Right cardiac atrium (tissue), 5 donors: ENCODE results near the gene SLC17A1. TPM values are rescaled to one million over a fixed set of nuclear protein-coding genes. Genes with fewer than 3 reads are reported as not detected.

Experiments used
- ATAC-seq, 2 donors: fragments of 200-7000 bp; cut with Tn5 transposase; one replicate each; pipeline versions ENCODE4 v1.8.0 to v1.9.1; 2020; ENCODE audit warnings: moderate library complexity in 2 of 2, mild to moderate bottlenecking in 1 of 2
- DNase-seq, 3 donors: peaks; one replicate each; pipeline ENCODE4 v3.0.0-alpha.2; 2020
- H3K27ac ChIP-seq: one replicate; pipeline ENCODE4 v1.5.1; 2013; ENCODE audit warnings: mild to moderate bottlenecking, low read length, control low read depth, moderate library complexity
- H3K27me3 ChIP-seq: one replicate; pipeline ENCODE4 v1.6.1; 2013; ENCODE audit not compliant: control insufficient read depth, insufficient read depth
- H3K4me1 ChIP-seq: one replicate; pipeline ENCODE4 v1.6.1; 2013; ENCODE audit warnings: low read length; ENCODE audit not compliant: control insufficient read depth, insufficient read depth
- H3K4me3 ChIP-seq: one replicate; pipeline ENCODE4 v1.5.1; 2013; ENCODE audit warnings: low read length, control low read depth
- H3K9me3 ChIP-seq: one replicate; pipeline ENCODE4 v1.6.1; 2013; ENCODE audit warnings: low read length; ENCODE audit not compliant: control insufficient read depth
- WGBS: extraction: QIAGEN DNeasy Blood & Tissue Kit; methylation state at CpG from one replicate; pipeline ENCODE4 v1.1.7; 2013; 5-methylcytosine and 5-hydroxymethylcytosine counted together
- intact Hi-C, 4 donors: fragments of 100-400 bp; cut with DNase I; formaldehyde crosslinking; loops; one replicate each; pipeline versions ENCODE4 v1.11.0 to v1.14.0; 2022 to 2023
- polyA plus RNA-seq: library from polyadenylated mRNA; stranded (reverse); fragments of 200-250 nt; gene quantifications from one replicate; pipeline ENCODE4 v1.2.3, GENCODE V29; 2013
- total RNA-seq, 4 donors: library from RNA; stranded (reverse); fragmentation: NEBNext Ultra II Directional; extraction: Animal tissue kit (Norgen Biotek cat#: 25700); gene quantifications; one replicate each; pipeline ENCODE4 v1.2.1, GENCODE V29; 2021
- donor health status: healthy with polysubstance abuse.
- donor health status: DM: no; HTN: yes; CAD: no.
- donor health status: DM: no; HTN: no; CAD: no.
- donor health status: DM: no; HTN: yes; CAD: no; lungs with severe emphysema.
- donor health status: DM: yes; HTN: yes; CAD: no.

SLC17A1 gene
- total and polyA plus RNA-seq, 5 donors = not detected

- H3K4me1 ChIP-seq = no peaks in the 10 kb centered on the region
- H3K27me3 ChIP-seq = no peaks in the 10 kb centered on the region
- intact Hi-C loops = no loop called here
- no peaks in the 10 kb centered on the region for H3K9me3 ChIP-seq
- H3K27ac ChIP-seq = no peak overlapping the region
- ATAC-seq = no peak
- H3K4me3 ChIP-seq = no peak overlapping the region
- WGBS = 40% methylated on average over 2 of the region's 2 CpGs
- DNase-seq = no peak
These were observed 44.4 kb downstream of the SLC17A1 start for GRCh38 chr6:25787428-25787827.

GRCh38 chr6:25781134-25781533 lies 50.7 kb downstream of the SLC17A1 start:
- intact Hi-C loops = no loop called here
- Histone ChIP-seq H3K4me1 (no peaks in the 10 kb centered on the region), H3K9me3 (no peaks in the 10 kb centered on the region), H3K27me3 (peaks cover 5% of the 10 kb centered on the region), H3K4me3 (no peak overlapping the region), H3K27ac (no peak overlapping the region)
- 95% methylated on average over 1 of the region's 1 CpG for WGBS
- DNase-seq = no peak
- ATAC-seq = no peak

GRCh38 chr6:25777856-25778649 lies 53.8 kb downstream of the SLC17A1 start:
- Histone ChIP-seq H3K4me3 (no peak overlapping the region), H3K27ac (no peak overlapping the region), H3K9me3 (no peaks in the 10 kb centered on the region), H3K4me1 (peaks cover 2% of the 10 kb centered on the region), H3K27me3 (peaks cover 5% of the 10 kb centered on the region)
- 76% methylated on average over 4 of the region's 4 CpGs for WGBS
- intact Hi-C loops = no loop called here
- DNase-seq (no peak), ATAC-seq (no peak)

- H3K9me3 ChIP-seq = no peaks in the 10 kb centered on the region
- H3K4me3 ChIP-seq = no peak overlapping the region
- WGBS = 72% methylated on average over 2 of the region's 2 CpGs
- no peak overlapping the region for H3K27ac ChIP-seq
- intact Hi-C loops = no loop called here
- H3K4me1 ChIP-seq = peaks cover 2% of the 10 kb centered on the region
- DNase-seq = no peak
- ATAC-seq = no peak
- peaks cover 5% of the 10 kb centered on the region for H3K27me3 ChIP-seq
These were observed 54.8 kb downstream of the SLC17A1 start for GRCh38 chr6:25777031-25777430.

GRCh38 chr6:25774120-25774715 lies 57.6 kb downstream of the SLC17A1 start:
- intact Hi-C loops = no loop called here
- no peak for ATAC-seq
- no peak overlapping the region for H3K27ac ChIP-seq
- no peak for DNase-seq
- peaks cover 2% of the 10 kb centered on the region for H3K4me1 ChIP-seq
- H3K4me3 ChIP-seq = no peak overlapping the region
- 27% methylated on average over 2 of the region's 2 CpGs for WGBS
- no peaks in the 10 kb centered on the region for H3K9me3 ChIP-seq
- peaks cover 5% of the 10 kb centered on the region for H3K27me3 ChIP-seq

- no peaks in the 10 kb centered on the region for H3K9me3 ChIP-seq
- no peak overlapping the region for H3K27ac ChIP-seq
- no peak overlapping the region for H3K4me3 ChIP-seq
- intact Hi-C loops = no loop called here
- WGBS = 92% methylated on average over 2 of the region's 2 CpGs
- H3K27me3 ChIP-seq = no peaks in the 10 kb centered on the region
- DNase-seq (no peak), ATAC-seq (no peak)
- peaks cover 2% of the 10 kb centered on the region for H3K4me1 ChIP-seq
These were observed 61.9 kb downstream of the SLC17A1 start for GRCh38 chr6:25769983-25770382.

- H3K27me3 ChIP-seq = no peaks in the 10 kb centered on the region
- no peaks in the 10 kb centered on the region for H3K9me3 ChIP-seq
- H3K4me3 ChIP-seq = no peak overlapping the region
- intact Hi-C loops = no loop called here
- 76% methylated on average over 1 of the region's 1 CpG for WGBS
- no peak overlapping the region for H3K27ac ChIP-seq
- DNase-seq = no peak
- no peak for ATAC-seq
- no peaks in the 10 kb centered on the region for H3K4me1 ChIP-seq
These were observed 63.3 kb downstream of the SLC17A1 start for GRCh38 chr6:25768566-25768965.

GRCh38 chr6:25764611-25765010 lies 67.2 kb downstream of the SLC17A1 start:
- no peak overlapping the region for H3K27ac ChIP-seq
- no peaks in the 10 kb centered on the region for H3K9me3 ChIP-seq
- intact Hi-C loops = no loop called here
- no peak overlapping the region for H3K4me3 ChIP-seq
- no peaks in the 10 kb centered on the region for H3K27me3 ChIP-seq
- H3K4me1 ChIP-seq = no peaks in the 10 kb centered on the region
- ATAC-seq = no peak
- no peak for DNase-seq
- WGBS = 90% methylated on average over 2 of the region's 2 CpGs

- no peak overlapping the region for H3K27ac ChIP-seq
- H3K4me3 ChIP-seq = no peak overlapping the region
These were observed 73.8 kb downstream of the SLC17A1 start for GRCh38 chr6:25757936-25758642.

GRCh38 chr6:25756382-25757363 lies 75.2 kb downstream of the SLC17A1 start:
- 84% methylated on average over 9 of the region's 9 CpGs for WGBS
- no peak overlapping the region for H3K4me3 ChIP-seq
- no peaks in the 10 kb centered on the region for H3K9me3 ChIP-seq
- H3K27ac ChIP-seq = no peak overlapping the region
- H3K4me1 ChIP-seq = no peaks in the 10 kb centered on the region
- no peaks in the 10 kb centered on the region for H3K27me3 ChIP-seq
- ATAC-seq (no peak), DNase-seq (no peak)
- intact Hi-C loops = no loop called here

More at GRCh38 chr6:25757936-25758642, 73.8 kb downstream of the SLC17A1 start:
- H3K9me3 ChIP-seq = no peaks in the 10 kb centered on the region
- H3K27me3 ChIP-seq = no peaks in the 10 kb centered on the region
- intact Hi-C loops = no loop called here
- DNase-seq (no peak), ATAC-seq (no peak)
- WGBS = 87% methylated on average over 6 of the region's 6 CpGs
- H3K4me1 ChIP-seq = no peaks in the 10 kb centered on the region
